PC-3 (cell line): ENCODE data around the gene SMYD3.

Source experiments
- CTCF ChIP-seq: fragments of 300-600 bp; sonication (generic); conservative IDR thresholded peaks from 2 replicates; pipeline ENCODE4 v1.5.1; 2017; ENCODE audit warnings: antibody characterized with exemption, low read depth, mild to moderate bottlenecking, low read length
- EZH2 ChIP-seq: fragments of 300-600 bp; sonication (generic); IDR thresholded peaks from one replicate; pipeline ENCODE4 v1.6.1; 2017; ENCODE audit warnings: antibody characterized with exemption, mild to moderate bottlenecking, low read length; ENCODE audit not compliant: unreplicated experiment

DNA sequence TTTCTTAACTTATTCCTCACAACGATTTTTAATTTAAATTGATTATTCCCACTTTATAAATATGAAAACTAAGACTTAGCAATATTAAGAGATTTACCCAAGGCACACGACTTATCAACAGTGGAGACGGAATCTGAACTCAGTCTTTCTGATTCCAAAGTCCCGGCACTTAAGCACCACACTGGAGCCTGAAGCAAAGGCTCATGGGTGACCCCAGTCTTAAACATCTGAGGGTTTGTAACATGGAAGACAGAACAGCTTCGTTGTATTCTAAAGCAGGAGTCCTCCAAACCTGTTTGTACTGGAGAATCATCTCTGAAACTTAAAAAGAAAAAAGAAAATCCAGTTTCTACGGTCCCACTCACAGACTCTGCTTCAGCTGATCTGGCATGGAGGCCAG lies 519.5 kb downstream of the SMYD3 start:
- TF ChIP-seq CTCF = no peak
- no peak for TF ChIP-seq EZH2
